ENCODE data around the gene THOC1. TPM values are rescaled to one million over a fixed set of nuclear protein-coding genes. Genes with fewer than 3 reads are reported as not detected.

The THOC1 gene
- total and polyA plus RNA-seq, 10 donors, result 32.7 to 91.9 (median 52.4) TPM

- Histone ChIP-seq H3K27me3 (replicated peaks in 1 of 7) (no peaks in the 10 kb centered on the region), H3K27ac (no peak overlapping the region), H3K9me3 (no peaks in the 10 kb centered on the region), H3K4me3 (no peak overlapping the region), H3K36me3 (peaks cover 0 to 48% (median 12%) of the 10 kb centered on the region in 6 donors), H3K4me1 (peaks cover 0 to 1% (median under 1%) of the 10 kb centered on the region in 6 donors)
- WGBS, 5 donors, result 95 to 99% (median 98%) methylated on average over 5 of the region's 5 CpGs
- TF ChIP-seq POLR2A (IDR thresholded peaks at IDR 0.05), result no peak
- TF ChIP-seq CTCF (IDR thresholded peaks at IDR 0.05 in 8 of 11, conservative IDR thresholded peaks at IDR 0.05 in 3 of 11), result no peak
- no peak for DNase-seq
- intact Hi-C loops (cut with DNase I; ENCODE audit: low total_unique reads), result no loop called here
These were observed 78.6 kb downstream of the THOC1 start for GRCh38 chr18:189254-189653.

- intact Hi-C loops (cut with DNase I; ENCODE audit: low total_unique reads), result no loop called here
- no peak for DNase-seq
- Histone ChIP-seq H3K36me3 (peaks cover 0 to 75% (median 31%) of the 10 kb centered on the region in 6 donors), H3K4me3 (no peak overlapping the region), H3K27me3 (replicated peaks in 1 of 7) (no peaks in the 10 kb centered on the region), H3K9me3 (no peaks in the 10 kb centered on the region), H3K4me1 (peaks cover 0 to 11% (median 7%) of the 10 kb centered on the region in 6 donors), H3K27ac (no peak overlapping the region)
- TF ChIP-seq POLR2A (IDR thresholded peaks at IDR 0.05) (no peak), CTCF (IDR thresholded peaks at IDR 0.05 in 8 of 11, conservative IDR thresholded peaks at IDR 0.05 in 3 of 11) (no peak)
- 70 to 91% (median 85%) methylated on average over 1 of the region's 1 CpG for WGBS, 5 donors
These were observed 84.1 kb downstream of the THOC1 start for GRCh38 chr18:183769-184168.

GRCh38 chr18:181711-182110, 86.1 kb downstream of the THOC1 start:
- Histone ChIP-seq H3K27me3 (replicated peaks in 1 of 7) (no peaks in the 10 kb centered on the region), H3K27ac (no peak overlapping the region), H3K36me3 (peaks cover 0 to 84% (median 30%) of the 10 kb centered on the region in 6 donors), H3K4me1 (peaks cover 0 to 11% (median 7%) of the 10 kb centered on the region in 6 donors), H3K9me3 (no peaks in the 10 kb centered on the region), H3K4me3 (no peak overlapping the region)
- DNase-seq, result no peak
- TF ChIP-seq POLR2AphosphoS5 (IDR thresholded peaks at IDR 0.05), result no peak
- no peak for TF ChIP-seq CTCF (IDR thresholded peaks at IDR 0.05 in 8 of 11, conservative IDR thresholded peaks at IDR 0.05 in 3 of 11)
- TF ChIP-seq POLR2A (IDR thresholded peaks at IDR 0.05), result no peak
- intact Hi-C loops (cut with DNase I; ENCODE audit: low total_unique reads), result no loop called here

- Histone ChIP-seq H3K4me1 (peaks cover 0 to 11% (median 7%) of the 10 kb centered on the region in 6 donors), H3K27ac (no peak overlapping the region), H3K36me3 (peaks cover 0 to 68% (median 21%) of the 10 kb centered on the region in 6 donors), H3K4me3 (no peak overlapping the region), H3K27me3 (replicated peaks in 1 of 7) (no peaks in the 10 kb centered on the region), H3K9me3 (no peaks in the 10 kb centered on the region)
- WGBS, 5 donors, result 78 to 86% (median 83%) methylated on average over 5 of the region's 5 CpGs
- intact Hi-C loops (cut with DNase I; ENCODE audit: low total_unique reads), result no loop called here
- DNase-seq, result no peak
- TF ChIP-seq POLR2AphosphoS5 (IDR thresholded peaks at IDR 0.05), result no peak
- TF ChIP-seq POLR2A (IDR thresholded peaks at IDR 0.05), result no peak
These were observed 88.3 kb downstream of the THOC1 start for GRCh38 chr18:179499-179898.

GRCh38 chr18:172361-172760, 95.5 kb downstream of the THOC1 start:
- H3K36me3 ChIP-seq, result peaks cover 0 to 76% (median 42%) of the 10 kb centered on the region in 6 donors

More at GRCh38 chr18:172361-172760, 95.5 kb downstream of the THOC1 start:
- H3K27ac ChIP-seq, result no peak overlapping the region
- no peak for DNase-seq
- H3K4me3 ChIP-seq, result no peak overlapping the region
- H3K4me1 ChIP-seq, result no peaks in the 10 kb centered on the region
- no peaks in the 10 kb centered on the region for H3K27me3 ChIP-seq (replicated peaks in 1 of 7)
- intact Hi-C loops (cut with DNase I; ENCODE audit: low total_unique reads), result no loop called here
- no peaks in the 10 kb centered on the region for H3K9me3 ChIP-seq
- 89 to 92% (median 91%) methylated on average over 5 of the region's 5 CpGs for WGBS, 5 donors
- TF ChIP-seq POLR2AphosphoS5 (IDR thresholded peaks at IDR 0.05) (no peak), POLR2A (IDR thresholded peaks at IDR 0.05) (no peak), CTCF (IDR thresholded peaks at IDR 0.05 in 8 of 11, conservative IDR thresholded peaks at IDR 0.05 in 3 of 11) (no peak)

All from spleen (tissue), 11 donors.